MM.1S (cell line): ENCODE results near the gene EEF1AKMT1.

ENCODE experiments used
- EZH2 ChIP-seq: fragments of 300-600 bp; sonication (generic); optimal IDR thresholded peaks from 2 replicates; pipeline ENCODE3; 2017; ENCODE audit warnings: low read depth, mild to moderate bottlenecking, antibody characterized with exemption, low read length, mixed read lengths
- TF ChIP-seq, protein P1 (sequence below): fragments of 300-600 bp; sonication (generic); IDR thresholded peaks from 2 replicates; pipeline ENCODE4 v1.5.1; 2016; ENCODE audit warnings: antibody characterized with exemption, low read length, mixed read lengths

DNA sequence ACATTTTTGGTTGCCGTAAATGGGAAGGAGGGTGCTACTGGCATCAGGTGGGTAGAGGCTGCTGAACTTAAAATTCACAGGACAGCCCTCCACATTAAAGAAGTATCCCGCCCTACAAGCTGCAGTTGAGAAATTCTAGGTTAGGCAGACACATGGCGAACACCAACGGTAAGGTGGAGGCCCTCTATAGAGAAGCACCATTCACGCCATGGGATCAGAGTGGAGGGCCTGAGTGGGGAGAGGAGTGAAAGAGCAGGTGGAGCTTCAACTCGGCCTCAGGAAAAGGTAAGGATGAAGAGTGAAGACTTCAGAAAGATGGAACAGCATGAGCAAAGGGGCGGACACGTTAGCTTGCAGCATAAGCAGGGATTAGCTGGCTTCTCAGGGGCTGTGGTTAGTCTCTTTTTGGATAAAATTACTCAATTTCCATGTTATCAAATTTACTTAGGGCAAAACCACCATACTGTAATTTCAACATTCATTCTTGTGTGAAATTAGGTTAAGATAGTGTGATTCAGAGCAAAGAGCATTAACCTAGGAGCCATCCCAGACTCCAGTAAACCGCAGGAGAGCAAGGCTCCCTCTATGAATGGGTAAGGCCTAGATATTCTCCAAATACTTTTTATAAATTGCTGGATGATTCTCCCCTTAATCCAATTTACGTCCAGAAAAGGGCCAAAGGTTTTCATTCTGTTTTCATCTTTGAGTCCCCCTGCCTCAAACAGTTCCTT is 1.2 kb downstream of the EEF1AKMT1 start:
- no peak for TF ChIP-seq EZH2
- TF ChIP-seq, protein P1, sequence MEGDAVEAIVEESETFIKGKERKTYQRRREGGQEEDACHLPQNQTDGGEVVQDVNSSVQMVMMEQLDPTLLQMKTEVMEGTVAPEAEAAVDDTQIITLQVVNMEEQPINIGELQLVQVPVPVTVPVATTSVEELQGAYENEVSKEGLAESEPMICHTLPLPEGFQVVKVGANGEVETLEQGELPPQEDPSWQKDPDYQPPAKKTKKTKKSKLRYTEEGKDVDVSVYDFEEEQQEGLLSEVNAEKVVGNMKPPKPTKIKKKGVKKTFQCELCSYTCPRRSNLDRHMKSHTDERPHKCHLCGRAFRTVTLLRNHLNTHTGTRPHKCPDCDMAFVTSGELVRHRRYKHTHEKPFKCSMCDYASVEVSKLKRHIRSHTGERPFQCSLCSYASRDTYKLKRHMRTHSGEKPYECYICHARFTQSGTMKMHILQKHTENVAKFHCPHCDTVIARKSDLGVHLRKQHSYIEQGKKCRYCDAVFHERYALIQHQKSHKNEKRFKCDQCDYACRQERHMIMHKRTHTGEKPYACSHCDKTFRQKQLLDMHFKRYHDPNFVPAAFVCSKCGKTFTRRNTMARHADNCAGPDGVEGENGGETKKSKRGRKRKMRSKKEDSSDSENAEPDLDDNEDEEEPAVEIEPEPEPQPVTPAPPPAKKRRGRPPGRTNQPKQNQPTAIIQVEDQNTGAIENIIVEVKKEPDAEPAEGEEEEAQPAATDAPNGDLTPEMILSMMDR = no peak
